Measurements from ENCODE around the gene TBX1.
A peak's percentile ranks its signal among the peaks of the same experiment; 100 is the strongest.

Gene TBX1

DNA sequence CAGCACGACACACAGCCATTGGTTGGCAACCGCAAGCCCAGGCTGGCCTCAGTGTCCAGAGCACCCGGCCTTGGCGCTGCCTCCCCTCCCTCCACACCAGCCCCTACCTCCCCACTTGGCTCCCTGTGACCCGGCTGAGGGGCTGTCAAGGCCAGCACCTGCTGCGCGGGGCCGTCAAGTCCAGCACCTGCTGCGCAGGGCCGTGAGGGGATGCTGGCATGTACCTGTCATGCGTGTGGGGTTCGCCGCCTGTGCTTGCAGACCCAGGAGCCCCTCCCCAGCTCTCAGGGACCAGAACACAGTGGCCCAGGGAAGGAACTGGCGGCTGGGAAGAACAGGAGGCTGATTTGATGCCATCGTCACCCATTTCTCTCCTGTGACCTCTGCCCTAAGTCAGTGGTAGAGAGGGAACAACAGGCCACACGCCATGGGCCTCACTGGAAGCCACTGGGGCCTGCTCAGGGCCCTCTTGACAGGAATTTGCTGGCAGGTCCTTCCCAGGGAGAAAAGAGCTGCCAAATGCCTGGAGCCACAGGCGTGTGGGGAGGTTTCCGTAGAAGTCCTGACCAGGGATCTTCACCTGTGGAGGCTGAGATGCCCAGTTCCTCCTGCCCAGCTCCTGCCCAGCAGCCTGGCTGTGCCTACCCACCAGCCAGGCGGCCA lies 37.6 kb downstream of the TBX1 start:
- POLR2A ChIA-PET, result no interaction called here
- TF ChIP-seq, protein P1, sequence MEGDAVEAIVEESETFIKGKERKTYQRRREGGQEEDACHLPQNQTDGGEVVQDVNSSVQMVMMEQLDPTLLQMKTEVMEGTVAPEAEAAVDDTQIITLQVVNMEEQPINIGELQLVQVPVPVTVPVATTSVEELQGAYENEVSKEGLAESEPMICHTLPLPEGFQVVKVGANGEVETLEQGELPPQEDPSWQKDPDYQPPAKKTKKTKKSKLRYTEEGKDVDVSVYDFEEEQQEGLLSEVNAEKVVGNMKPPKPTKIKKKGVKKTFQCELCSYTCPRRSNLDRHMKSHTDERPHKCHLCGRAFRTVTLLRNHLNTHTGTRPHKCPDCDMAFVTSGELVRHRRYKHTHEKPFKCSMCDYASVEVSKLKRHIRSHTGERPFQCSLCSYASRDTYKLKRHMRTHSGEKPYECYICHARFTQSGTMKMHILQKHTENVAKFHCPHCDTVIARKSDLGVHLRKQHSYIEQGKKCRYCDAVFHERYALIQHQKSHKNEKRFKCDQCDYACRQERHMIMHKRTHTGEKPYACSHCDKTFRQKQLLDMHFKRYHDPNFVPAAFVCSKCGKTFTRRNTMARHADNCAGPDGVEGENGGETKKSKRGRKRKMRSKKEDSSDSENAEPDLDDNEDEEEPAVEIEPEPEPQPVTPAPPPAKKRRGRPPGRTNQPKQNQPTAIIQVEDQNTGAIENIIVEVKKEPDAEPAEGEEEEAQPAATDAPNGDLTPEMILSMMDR (IDR thresholded peaks at IDR 0.05; ENCODE audit: insufficient read depth, low read length, missing control alignments), result no peak

DNA sequence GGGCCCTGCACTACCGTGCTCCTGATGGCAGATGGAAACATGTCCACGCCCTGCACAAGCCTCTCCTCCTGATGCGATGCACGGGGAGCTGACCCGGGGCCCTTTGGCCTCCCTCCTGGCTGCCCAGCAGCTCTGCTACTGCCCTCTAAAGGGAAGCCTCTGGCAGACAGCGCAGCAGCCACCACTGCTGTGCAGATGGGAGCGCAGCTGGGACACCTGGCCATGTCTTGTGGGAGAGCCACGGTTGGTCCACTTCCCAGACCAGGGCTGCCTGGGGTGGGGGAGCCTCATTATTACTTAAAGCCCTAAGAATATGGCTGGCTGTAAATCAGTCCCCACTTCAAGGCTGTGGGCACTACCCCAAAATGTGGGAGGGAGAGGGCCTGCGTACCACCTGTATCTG lies 38.3 kb downstream of the TBX1 start:
- H3K4me3 ChIP-seq (ENCODE audit: low read depth, low read length), result no peak overlapping the region
- no peak for DNase-seq (ENCODE audit: low read depth, low spot score)
- TF ChIP-seq, protein P1 (IDR thresholded peaks at IDR 0.05; ENCODE audit: insufficient read depth, low read length, missing control alignments), result peak; percentile 6
- ChIA-PET CTCF (interaction anchor here (1.2 to 1.6 kb wide), 2 partner anchors 9 to 114 kb away, joined by 3 to 4 read pairs; no protein-coding TSS in a partner anchor), POLR2A (no interaction called here)

More for the DNA sequence above, 37.6 kb downstream of the TBX1 start:
- H3K4me3 ChIP-seq (ENCODE audit: low read depth, low read length), result no peak overlapping the region
- CTCF ChIA-PET, result interaction anchor here (1.2 to 1.6 kb wide), 2 partner anchors 8 to 114 kb away, joined by 3 to 4 read pairs; no protein-coding TSS in a partner anchor
- DNase-seq (ENCODE audit: low read depth, low spot score), result no peak

DNA sequence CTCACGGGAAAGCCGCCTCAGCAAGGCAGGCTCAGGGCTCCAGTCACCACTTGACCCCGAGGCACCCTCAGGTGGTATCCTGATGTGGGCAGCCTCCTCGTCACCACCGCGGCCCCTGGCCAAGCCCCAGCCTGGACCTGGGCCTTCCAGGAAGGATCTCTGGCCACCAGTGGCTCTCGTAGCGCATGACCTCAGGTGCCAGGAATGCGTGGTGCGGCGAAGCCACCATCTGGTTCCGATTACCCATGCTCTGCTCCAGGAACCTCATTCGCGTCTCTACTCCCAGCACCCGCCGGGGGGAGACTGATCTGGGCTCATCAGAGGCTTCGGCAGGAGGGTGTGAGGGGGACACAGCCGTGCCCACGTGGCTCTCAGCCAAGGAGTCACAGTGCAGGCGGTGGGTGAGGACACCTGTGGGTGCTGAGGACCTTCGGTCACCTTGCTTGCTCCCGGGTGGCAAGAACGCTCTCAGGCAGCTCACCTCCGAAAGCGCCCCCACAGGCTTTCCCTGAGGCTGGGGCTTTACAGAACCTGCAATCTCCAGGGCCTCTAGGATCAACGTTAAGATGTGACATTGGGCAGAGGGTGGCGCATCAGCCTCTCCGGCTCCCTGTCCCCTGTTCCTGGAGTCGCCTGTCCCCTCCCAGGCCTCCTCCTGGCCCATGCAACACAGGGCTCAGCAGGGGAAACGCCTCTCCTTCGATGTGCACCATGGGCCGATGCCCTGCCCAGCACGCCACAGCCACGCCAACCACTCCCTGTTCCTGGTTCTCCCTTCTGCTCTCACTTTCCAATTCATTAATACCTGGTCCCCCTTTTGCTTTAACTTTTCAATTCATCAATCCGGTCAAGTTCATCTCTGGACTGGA lies 39.0 kb downstream of the TBX1 start:
- CTCF ChIA-PET, result interaction anchor here (1.0 to 1.6 kb wide), 4 partner anchors 10 to 69 kb away, joined by 4 to 6 read pairs (median 4); no protein-coding TSS in a partner anchor
- POLR2A ChIA-PET, result no interaction called here
- DNase-seq (ENCODE audit: low read depth, low spot score), result peak; percentile 78
- H3K4me3 ChIP-seq (ENCODE audit: low read depth, low read length), result peak overlapping the region; percentile 15; the same call in 1 of the 2 replicates
- TF ChIP-seq, protein P1 (IDR thresholded peaks at IDR 0.05; ENCODE audit: insufficient read depth, low read length, missing control alignments), result peak; percentile 31

DNA sequence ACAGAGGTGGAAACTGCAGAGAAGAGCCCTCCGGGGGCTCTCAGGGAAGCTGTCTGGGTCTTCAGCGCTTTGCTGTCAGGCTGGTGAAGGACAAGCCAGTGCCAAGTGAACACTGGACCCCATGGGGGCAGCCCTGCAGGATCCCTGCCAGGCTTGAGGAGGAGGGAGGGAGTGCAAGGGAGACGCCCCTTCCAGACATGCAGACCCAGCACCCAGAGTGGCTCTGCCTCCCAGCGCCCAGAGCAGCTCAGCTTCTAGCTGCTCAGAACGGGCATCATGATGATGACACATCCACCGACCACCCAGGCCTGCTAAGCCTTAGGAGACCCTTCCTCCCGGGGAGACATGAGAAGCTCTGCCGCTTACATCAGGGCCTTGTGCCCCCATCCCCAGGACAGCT lies 39.7 kb downstream of the TBX1 start:
- TF ChIP-seq, protein P1 (IDR thresholded peaks at IDR 0.05; ENCODE audit: insufficient read depth, low read length, missing control alignments), result no peak
- no peak overlapping the region for H3K4me3 ChIP-seq (ENCODE audit: low read depth, low read length)
- CTCF ChIA-PET, result interaction anchor here (0.7 to 3.5 kb wide), 12 partner anchors 8 to 143 kb away, joined by 3 to 15 read pairs (median 4); no protein-coding TSS in a partner anchor
- POLR2A ChIA-PET, result no interaction called here
- no peak for DNase-seq (ENCODE audit: low read depth, low spot score)

DNA sequence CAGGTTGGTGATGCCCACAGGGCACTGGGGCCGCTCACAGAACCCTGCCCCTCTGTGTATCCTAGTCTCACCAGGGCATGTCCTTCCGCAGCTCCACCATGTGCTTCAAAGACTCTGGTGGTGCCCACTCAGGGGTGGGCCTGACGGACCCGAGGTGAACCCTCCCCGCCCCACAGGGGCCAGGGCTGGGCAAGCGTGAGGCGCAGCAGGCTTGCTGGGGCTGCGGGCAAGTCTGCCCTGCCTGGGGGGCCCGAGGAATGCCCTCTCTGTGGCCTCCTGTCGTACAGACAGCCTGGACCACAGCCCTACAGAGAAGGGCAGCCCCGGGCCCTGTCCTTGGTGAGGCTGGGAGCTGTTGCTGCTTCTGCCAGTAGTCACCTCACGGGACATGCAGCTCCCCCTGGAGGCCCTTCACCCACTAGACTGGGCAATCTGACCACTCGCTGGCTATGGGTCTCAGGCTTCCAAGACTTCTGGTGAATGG lies 40.2 kb downstream of the TBX1 start:
- no peak for DNase-seq (ENCODE audit: low read depth, low spot score)
- H3K4me3 ChIP-seq (ENCODE audit: low read depth, low read length), result no peak overlapping the region
- ChIA-PET CTCF (interaction anchor here (0.7 to 3.5 kb wide), 12 partner anchors 9 to 143 kb away, joined by 3 to 15 read pairs (median 4); no protein-coding TSS in a partner anchor), POLR2A (no interaction called here)
- TF ChIP-seq, protein P1 (IDR thresholded peaks at IDR 0.05; ENCODE audit: insufficient read depth, low read length, missing control alignments), result peak; percentile 70

Data from AG04449 (cell line).